Middle frontal gyrus (tissue), 1 donor: ENCODE data around the gene RIN1.

Experiments used
- DNase-seq: peaks from one replicate; pipeline ENCODE4 v3.0.0-alpha.2; 2015; ENCODE audit warnings: low spot score; ENCODE audit errors: extremely low spot score

Gene RIN1

DNA sequence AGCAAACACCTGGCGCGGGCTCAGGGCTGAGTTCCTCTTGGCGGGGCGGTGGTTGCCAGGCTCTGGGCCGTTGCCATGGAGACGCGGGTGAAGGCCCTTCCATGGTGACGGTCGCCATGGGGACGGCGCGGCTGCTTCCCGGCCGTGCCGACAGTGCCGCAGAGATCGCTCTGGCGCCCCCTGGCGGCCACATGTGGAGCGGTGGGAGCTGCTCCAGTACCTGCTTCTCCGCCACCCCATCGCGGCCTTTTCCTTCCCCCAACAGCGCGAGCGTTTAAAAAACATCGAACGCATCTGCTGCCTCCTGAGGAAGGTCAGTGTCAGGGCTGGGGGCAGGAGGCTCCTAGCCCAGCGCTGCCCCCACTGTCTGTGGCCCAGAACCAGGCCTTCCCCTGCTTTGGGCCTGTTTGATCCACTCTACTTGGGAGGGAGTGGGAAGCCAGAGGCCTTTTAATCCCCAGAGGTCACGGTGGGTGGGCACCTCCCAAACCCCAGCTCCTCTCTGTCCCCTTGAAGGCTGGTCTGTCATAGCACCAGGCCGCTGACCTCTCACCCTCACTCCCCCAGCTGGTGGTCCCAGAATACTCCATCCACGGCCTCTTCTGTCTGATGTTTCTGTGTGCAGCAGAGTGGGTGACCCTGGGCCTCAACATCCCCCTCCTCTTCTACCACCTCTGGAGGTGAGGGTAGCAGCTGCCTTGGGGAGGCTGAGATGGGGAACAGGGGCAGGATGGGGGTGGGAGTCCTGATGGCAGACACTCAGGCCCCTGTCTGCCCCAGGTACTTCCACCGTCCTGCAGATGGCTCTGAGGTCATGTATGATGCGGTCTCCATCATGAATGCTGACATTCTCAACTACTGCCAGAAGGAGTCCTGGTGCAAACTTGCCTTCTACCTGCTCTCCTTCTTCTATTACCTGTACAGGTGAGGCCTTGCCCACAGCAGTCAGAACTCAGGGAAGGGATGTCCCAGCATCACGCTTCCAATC, 53.5 kb downstream of the RIN1 start:
- peak; percentile 96 for DNase-seq
